ENCODE measurements around the gene ITSN2.

GRCh38 chr2:24210106-24210455 lies 150.3 kb downstream of the ITSN2 start:
- TF ChIP-seq PATZ1 (CRISPR knock-in tag; IDR thresholded peaks at IDR 0.05; ENCODE audit: borderline replicate concordance), result no peak
- TF ChIP-seq ZFP30 (CRISPR knock-in tag; IDR thresholded peaks at IDR 0.05), result no peak
- no peak for TF ChIP-seq RARB (CRISPR knock-in tag; IDR thresholded peaks at IDR 0.05)
- no peak for TF ChIP-seq TSHZ2 (CRISPR knock-in tag; IDR thresholded peaks at IDR 0.05)
- no peak for TF ChIP-seq CREB5 (CRISPR knock-in tag; IDR thresholded peaks at IDR 0.05; ENCODE audit: low read depth)
- no peak for TF ChIP-seq ISL1 (CRISPR knock-in tag; IDR thresholded peaks at IDR 0.05)
- no peak for TF ChIP-seq TCF4 (CRISPR knock-in tag; IDR thresholded peaks at IDR 0.05; ENCODE audit: borderline replicate concordance)
- TF ChIP-seq ZFP3 (CRISPR knock-in tag; IDR thresholded peaks at IDR 0.05), result no peak
- no peak for TF ChIP-seq ZNF565 (CRISPR knock-in tag; conservative IDR thresholded peaks at IDR 0.05; ENCODE audit: low read depth)
- TF ChIP-seq CSDC2 (CRISPR knock-in tag; IDR thresholded peaks at IDR 0.05), result no peak
- no peak for TF ChIP-seq POU6F1 (CRISPR knock-in tag; IDR thresholded peaks at IDR 0.05; ENCODE audit: borderline replicate concordance, low read depth)
- TF ChIP-seq ARNTL (CRISPR knock-in tag; IDR thresholded peaks at IDR 0.05; ENCODE audit: borderline replicate concordance, low read depth), result no peak
- no peak for TF ChIP-seq ZNF8 (CRISPR knock-in tag; IDR thresholded peaks at IDR 0.05)
